ENCODE results near the gene CDK14. TPM values are rescaled to one million over a fixed set of nuclear protein-coding genes. Genes with fewer than 3 reads are reported as not detected.

The CDK14 gene
- polyA plus RNA-seq, 3 donors: 1.7 to 2.5 (median 2.1) TPM

- H3K36me3 Mint-ChIP-seq: no peaks in the 10 kb centered on the region
- no peak overlapping the region for H3K4me3 ChIP-seq (replicated peaks in 1 of 3; ENCODE audit: low read depth in 2 of 3, low read length in 3 of 3)
These were observed 450.4 kb downstream of the CDK14 start for GRCh38 chr7:91046322-91047089.

GRCh38 chr7:91047636-91048035 lies 451.5 kb downstream of the CDK14 start:
- Mint-ChIP-seq H3K36me3 (no peaks in the 10 kb centered on the region), H3K27ac (no peak overlapping the region), H3K27me3 (ENCODE audit: low read depth in 3 of 3) (no peaks in the 10 kb centered on the region), H3K4me3 (no peak overlapping the region), H3K9me3 (peaks cover 0 to 2% (median 0%) of the 10 kb centered on the region in 7 donors), H3K4me1 (peaks cover 8% of the 10 kb centered on the region)
- no peak overlapping the region for H2AFZ ChIP-seq (ENCODE audit: insufficient read depth, low read depth, low read length, poor library complexity, severe bottlenecking)
- DNase-seq: no peak
- no peaks in the 10 kb centered on the region for H3K27me3 ChIP-seq (ENCODE audit: control insufficient read depth in 2 of 2, insufficient read depth in 2 of 2, low read length in 2 of 2)
- no peak overlapping the region for H3K4me2 ChIP-seq (replicated peaks; ENCODE audit: extremely low read depth, low read length, poor library complexity, severe bottlenecking)
- H3K79me2 ChIP-seq (ENCODE audit: insufficient read depth, low read length): no peaks in the 10 kb centered on the region
- H3K9ac ChIP-seq (ENCODE audit: insufficient read depth, low read length, poor library complexity, severe bottlenecking): no peak overlapping the region
- TF ChIP-seq CTCF (IDR thresholded peaks at IDR 0.05): no peak
- no CpG with 5 or more reads among the region's 2 CpGs for WGBS (ENCODE audit: insufficient coverage)
- no peak overlapping the region for H3K27ac ChIP-seq (ENCODE audit: low read depth in 1 of 2, low read length in 2 of 2)
- H3K4me1 ChIP-seq (ENCODE audit: control insufficient read depth in 1 of 2, insufficient read depth in 2 of 2, low read length in 2 of 2): peaks cover 2 to 9% of the 10 kb centered on the region in 2 donors
- no peaks in the 10 kb centered on the region for H3K9me3 ChIP-seq (replicated peaks in 1 of 2; ENCODE audit: control insufficient read depth in 1 of 2, insufficient read depth in 1 of 2, low read length in 2 of 2)
- H4K20me1 ChIP-seq (ENCODE audit: insufficient read depth, low read length): no peaks in the 10 kb centered on the region
- H3K36me3 ChIP-seq (replicated peaks in 1 of 2; ENCODE audit: control insufficient read depth in 1 of 2, insufficient read depth in 2 of 2, low read length in 2 of 2): no peaks in the 10 kb centered on the region
- intact Hi-C loops (cut with micrococcal nuclease): no loop called here
- no peak overlapping the region for H3K4me3 ChIP-seq (replicated peaks in 1 of 3; ENCODE audit: low read depth in 2 of 3, low read length in 3 of 3)

More at GRCh38 chr7:91046322-91047089, 450.4 kb downstream of the CDK14 start:
- Histone ChIP-seq H3K9ac (ENCODE audit: insufficient read depth, low read length, poor library complexity, severe bottlenecking) (no peak overlapping the region), H3K27me3 (ENCODE audit: control insufficient read depth in 2 of 2, insufficient read depth in 2 of 2, low read length in 2 of 2) (no peaks in the 10 kb centered on the region), H4K20me1 (ENCODE audit: insufficient read depth, low read length) (no peaks in the 10 kb centered on the region), H3K4me1 (ENCODE audit: control insufficient read depth in 1 of 2, insufficient read depth in 2 of 2, low read length in 2 of 2) (peaks cover 2 to 9% of the 10 kb centered on the region in 2 donors), H3K36me3 (replicated peaks in 1 of 2; ENCODE audit: control insufficient read depth in 1 of 2, insufficient read depth in 2 of 2, low read length in 2 of 2) (no peaks in the 10 kb centered on the region), H3K4me2 (replicated peaks; ENCODE audit: extremely low read depth, low read length, poor library complexity, severe bottlenecking) (no peak overlapping the region), H2AFZ (ENCODE audit: insufficient read depth, low read depth, low read length, poor library complexity, severe bottlenecking) (no peak overlapping the region), H3K9me3 (replicated peaks in 1 of 2; ENCODE audit: control insufficient read depth in 1 of 2, insufficient read depth in 1 of 2, low read length in 2 of 2) (no peaks in the 10 kb centered on the region), H3K27ac (ENCODE audit: low read depth in 1 of 2, low read length in 2 of 2) (no peak overlapping the region), H3K79me2 (ENCODE audit: insufficient read depth, low read length) (no peaks in the 10 kb centered on the region)
- DNase-seq: no peak
- WGBS (ENCODE audit: insufficient coverage): no CpG with 5 or more reads among the region's 2 CpGs
- Mint-ChIP-seq H3K4me3 (no peak overlapping the region), H3K9me3 (peaks cover 0 to 2% (median 0%) of the 10 kb centered on the region in 7 donors), H3K4me1 (peaks cover 8% of the 10 kb centered on the region), H3K27ac (no peak overlapping the region), H3K27me3 (ENCODE audit: low read depth in 3 of 3) (no peaks in the 10 kb centered on the region)
- intact Hi-C loops (cut with micrococcal nuclease): no loop called here
- no peak for TF ChIP-seq CTCF (IDR thresholded peaks at IDR 0.05)
